ENCODE results near the gene PRDM12. TPM values are rescaled to one million over a fixed set of nuclear protein-coding genes. Genes with fewer than 3 reads are reported as not detected.

The PRDM12 gene
- total RNA-seq, 1 experiment from 2014 or later: 0.34 TPM

GRCh38 chr9:130662970-130663257 lies 1.5 kb upstream of the PRDM12 start:
- POLR2A ChIA-PET: no interaction called here
- H3K4me1 Mint-ChIP-seq (ENCODE audit: low read depth, unreplicated experiment): peaks cover 7% of the 10 kb centered on the region
- no TSS peak for BruUV-seq (replicated peaks)

GRCh38 chr9:130663258-130663976 lies 977 bp upstream of the PRDM12 start:
- no peaks in the 10 kb centered on the region; the same call in 1 of the 2 replicates for H3K4me1 ChIP-seq
- ChIA-PET CTCF (no interaction called here), POLR2A (no interaction called here)
- BruUV-seq (replicated peaks): no TSS peak
- H3K4me3 Mint-ChIP-seq (ENCODE audit: unreplicated experiment): peak overlapping the region; percentile 43
- no peaks in the 10 kb centered on the region for H3K9me3 Mint-ChIP-seq (ENCODE audit: unreplicated experiment)
- H3K27me3 Mint-ChIP-seq (ENCODE audit: insufficient read depth, unreplicated experiment): peaks cover 26% of the 10 kb centered on the region
- no peak overlapping the region for H3K4me3 ChIP-seq (ENCODE audit: low read depth, low read length)
- no peaks in the 10 kb centered on the region for H3K36me3 Mint-ChIP-seq (ENCODE audit: insufficient read depth, unreplicated experiment)
- no peak for DNase-seq
- peaks cover 7% of the 10 kb centered on the region for H3K4me1 Mint-ChIP-seq (ENCODE audit: low read depth, unreplicated experiment)
- no peak overlapping the region for H3K27ac Mint-ChIP-seq (ENCODE audit: unreplicated experiment)
- H3K27me3 ChIP-seq (replicated peaks; ENCODE audit: control insufficient read depth, insufficient read depth, low read length): peaks cover 6% of the 10 kb centered on the region
- 0 out of 2 replicates have a peak, but pooled peaks cover 6% of the 10 kb centered on the region for H3K9me3 ChIP-seq
- H3K36me3 ChIP-seq (ENCODE audit: control insufficient read depth, insufficient read depth, low read length): no peaks in the 10 kb centered on the region
- intact Hi-C loops (cut with micrococcal nuclease; ENCODE audit: unreplicated experiment): no loop called here
- no peak for TF ChIP-seq CTCF (IDR thresholded peaks at IDR 0.05; ENCODE audit: insufficient read depth in 1 of 2, low read depth in 1 of 2, low read length in 1 of 2, severe bottlenecking in 1 of 2, unreplicated experiment in 1 of 2)

More at GRCh38 chr9:130662970-130663257, 1.5 kb upstream of the PRDM12 start:
- H3K36me3 Mint-ChIP-seq (ENCODE audit: insufficient read depth, unreplicated experiment): no peaks in the 10 kb centered on the region
- H3K36me3 ChIP-seq (ENCODE audit: control insufficient read depth, insufficient read depth, low read length): no peaks in the 10 kb centered on the region
- no peaks in the 10 kb centered on the region; the same call in 1 of the 2 replicates for H3K4me1 ChIP-seq
- intact Hi-C loops (cut with micrococcal nuclease; ENCODE audit: unreplicated experiment): no loop called here
- H3K4me3 Mint-ChIP-seq (ENCODE audit: unreplicated experiment): no peak overlapping the region
- 0 out of 2 replicates have a peak, but pooled peaks cover 6% of the 10 kb centered on the region for H3K9me3 ChIP-seq
- H3K27me3 ChIP-seq (replicated peaks; ENCODE audit: control insufficient read depth, insufficient read depth, low read length): peaks cover 6% of the 10 kb centered on the region
- TF ChIP-seq CTCF (IDR thresholded peaks at IDR 0.05; ENCODE audit: insufficient read depth in 1 of 2, low read depth in 1 of 2, low read length in 1 of 2, severe bottlenecking in 1 of 2, unreplicated experiment in 1 of 2): no peak
- CTCF ChIA-PET: no interaction called here
- H3K27ac Mint-ChIP-seq (ENCODE audit: unreplicated experiment): no peak overlapping the region
- H3K27me3 Mint-ChIP-seq (ENCODE audit: insufficient read depth, unreplicated experiment): peaks cover 26% of the 10 kb centered on the region
- no peak overlapping the region for H3K4me3 ChIP-seq (ENCODE audit: low read depth, low read length)
- no peak for DNase-seq
- no peaks in the 10 kb centered on the region for H3K9me3 Mint-ChIP-seq (ENCODE audit: unreplicated experiment)

- intact Hi-C loops (cut with micrococcal nuclease; ENCODE audit: unreplicated experiment): no loop called here
- Mint-ChIP-seq H3K4me1 (ENCODE audit: low read depth, unreplicated experiment) (peaks cover 7% of the 10 kb centered on the region), H3K36me3 (ENCODE audit: insufficient read depth, unreplicated experiment) (no peaks in the 10 kb centered on the region), H3K27me3 (ENCODE audit: insufficient read depth, unreplicated experiment) (peaks cover 21% of the 10 kb centered on the region), H3K9me3 (ENCODE audit: unreplicated experiment) (no peaks in the 10 kb centered on the region), H3K4me3 (ENCODE audit: unreplicated experiment) (peak overlapping the region; percentile 43), H3K27ac (ENCODE audit: unreplicated experiment) (no peak overlapping the region)
- Histone ChIP-seq H3K27me3 (replicated peaks; ENCODE audit: control insufficient read depth, insufficient read depth, low read length) (peaks cover 6% of the 10 kb centered on the region), H3K36me3 (ENCODE audit: control insufficient read depth, insufficient read depth, low read length) (no peaks in the 10 kb centered on the region), H3K4me3 (ENCODE audit: low read depth, low read length) (no peak overlapping the region), H3K9me3 (0 out of 2 replicates have a peak, but pooled peaks cover 4% of the 10 kb centered on the region), H3K4me1 (no peaks in the 10 kb centered on the region; the same call in 1 of the 2 replicates)
- ChIA-PET POLR2A (no interaction called here), CTCF (no interaction called here)
- no peak for TF ChIP-seq CTCF (IDR thresholded peaks at IDR 0.05; ENCODE audit: insufficient read depth in 1 of 2, low read depth in 1 of 2, low read length in 1 of 2, severe bottlenecking in 1 of 2, unreplicated experiment in 1 of 2)
- DNase-seq: no peak
- BruUV-seq (replicated peaks): no TSS peak
Measured at GRCh38 chr9:130663977-130664250, 480 bp upstream of the PRDM12 start.

Data from Caco-2 (cell line).